ENCODE measurements around the gene GNAT1. TPM values are rescaled to one million over a fixed set of nuclear protein-coding genes. Genes with fewer than 3 reads are reported as not detected.

The GNAT1 gene
- total and polyA plus RNA-seq, 2 of the 13 experiments (the other 11 are each of a cell fraction or from before 2014, with no cell fraction given), result 0.15 TPM; not detected in 1

GRCh38 chr3:50156549-50157493, 34.6 kb upstream of the GNAT1 start:
- BruUV-seq (replicated peaks), result TSS peak; percentile 59
- Histone ChIP-seq H3K9me3 (ENCODE audit: low read length) (no peaks in the 10 kb centered on the region), H4K20me1 (ENCODE audit: insufficient read depth, low read length) (no peaks in the 10 kb centered on the region), H3K9ac (ENCODE audit: insufficient read depth, low read depth, low read length) (peak overlapping the region; percentile 71; the same call in 1 of the 2 replicates), H2AFZ (ENCODE audit: low read length) (no peak overlapping the region), H3K27me3 (ENCODE audit: control insufficient read depth in 1 of 2, insufficient read depth in 2 of 2, low read length in 2 of 2) (peaks cover 0 to 15% of the 10 kb centered on the region in 2 experiments; a peak in 2 of 5 replicates), H3K27ac (ENCODE audit: extremely low read length, insufficient read depth, low read length) (no peak overlapping the region), H3K4me1 (ENCODE audit: insufficient read depth, low read length) (peaks cover 58% of the 10 kb centered on the region), H3K4me3 (replicated peaks in 1 of 3; ENCODE audit: insufficient read depth in 1 of 3, low read depth in 2 of 3, low read length in 3 of 3) (peak overlapping the region; percentile 67 to 84 (median 81); a peak in 5 of 6 replicates), H3K4me2 (ENCODE audit: low read depth, low read length) (peak overlapping the region; percentile 91), H3K79me2 (ENCODE audit: insufficient read depth, low read length) (peaks cover 7% of the 10 kb centered on the region), H3K36me3 (replicated peaks in 1 of 2; ENCODE audit: control insufficient read depth in 1 of 2, insufficient read depth in 2 of 2, low read length in 2 of 2) (peaks cover 0 to 13% of the 10 kb centered on the region in 2 experiments; a peak in 1 of 5 replicates)
- TF ChIP-seq SAP130 (CRISPR knock-in tag; IDR thresholded peaks at IDR 0.05; ENCODE audit: low read depth) (no peak), PCBP1 (IDR thresholded peaks at IDR 0.05; ENCODE audit: borderline replicate concordance, low read depth, low read length) (0 out of 2 replicates have a peak, but pooled peaks have one; percentile 63)
- POLR2A ChIA-PET, result interaction anchor here (0.9 to 3.7 kb wide), 7 partner anchors 9 to 46 kb away, joined by 3 to 23 read pairs (median 5); no protein-coding TSS in a partner anchor
- CTCF ChIA-PET (ENCODE audit: low intra/inter-chr PET ratio, low total read pairs), result interaction anchor here (3.0 kb wide), 1 partner anchor 32 kb away, joined by 22 read pairs; no protein-coding TSS in a partner anchor
- WGBS (ENCODE audit: low lambda C conversion rate), result 80% methylated on average over 20 of the region's 20 CpGs
- intact Hi-C loops (cut with micrococcal nuclease; ENCODE audit: unreplicated experiment) (no loop called here), in situ Hi-C loops (cut with HindIII; ENCODE audit: extremely low pct_ligation_motif_present, low pct_unique_long_range_greater_than_20kb) (no loop called here)
- FAIRE-seq, result no peak
- DNase-seq (ENCODE audit: low spot score), result no peak
- ATAC-seq, result no peak

GRCh38 chr3:50157827-50158529, 33.4 kb upstream of the GNAT1 start:
- Histone ChIP-seq H3K36me3 (replicated peaks in 1 of 2; ENCODE audit: control insufficient read depth in 1 of 2, insufficient read depth in 2 of 2, low read length in 2 of 2) (peaks cover 0 to 13% of the 10 kb centered on the region in 2 experiments; a peak in 1 of 5 replicates), H3K4me3 (replicated peaks in 1 of 3; ENCODE audit: insufficient read depth in 1 of 3, low read depth in 2 of 3, low read length in 3 of 3) (no peak overlapping the region), H2AFZ (ENCODE audit: low read length) (no peak overlapping the region), H3K27ac (ENCODE audit: extremely low read length, insufficient read depth, low read length) (no peak overlapping the region), H3K79me2 (ENCODE audit: insufficient read depth, low read length) (peaks cover 7% of the 10 kb centered on the region), H3K9ac (ENCODE audit: insufficient read depth, low read depth, low read length) (no peak overlapping the region), H3K4me1 (ENCODE audit: insufficient read depth, low read length) (peaks cover 63% of the 10 kb centered on the region), H3K27me3 (ENCODE audit: control insufficient read depth in 1 of 2, insufficient read depth in 2 of 2, low read length in 2 of 2) (peaks cover 0 to 15% of the 10 kb centered on the region in 2 experiments; a peak in 2 of 5 replicates), H3K4me2 (ENCODE audit: low read depth, low read length) (no peak overlapping the region), H3K9me3 (ENCODE audit: low read length) (no peaks in the 10 kb centered on the region), H4K20me1 (ENCODE audit: insufficient read depth, low read length) (no peaks in the 10 kb centered on the region)
- in situ Hi-C loops (cut with HindIII; ENCODE audit: extremely low pct_ligation_motif_present, low pct_unique_long_range_greater_than_20kb), result no loop called here
- WGBS (ENCODE audit: low lambda C conversion rate), result 96% methylated on average over 9 of the region's 12 CpGs
- ChIA-PET CTCF (ENCODE audit: low intra/inter-chr PET ratio, low total read pairs) (no interaction called here), POLR2A (interaction anchor here (1.3 to 3.7 kb wide), 2 partner anchors 9 to 45 kb away, joined by 4 to 23 read pairs; no protein-coding TSS in a partner anchor)
- DNase-seq (ENCODE audit: low spot score) (no peak), FAIRE-seq (no peak), ATAC-seq (no peak)
- intact Hi-C loops (cut with micrococcal nuclease; ENCODE audit: unreplicated experiment), result no loop called here
- BruUV-seq (replicated peaks), result no TSS peak
- TF ChIP-seq HOXA7 (CRISPR knock-in tag; IDR thresholded peaks at IDR 0.05) (no peak), SNAPC2 (CRISPR knock-in tag; IDR thresholded peaks at IDR 0.05) (no peak), ZNF879 (CRISPR knock-in tag; IDR thresholded peaks at IDR 0.05) (no peak), UBTF (CRISPR knock-in tag; IDR thresholded peaks at IDR 0.05) (no peak), CEBPG (CRISPR knock-in tag; IDR thresholded peaks at IDR 0.05) (no peak), NR1H2 (CRISPR knock-in tag; IDR thresholded peaks at IDR 0.05; ENCODE audit: borderline replicate concordance, low read depth) (no peak), ZNF354B (CRISPR knock-in tag; IDR thresholded peaks at IDR 0.05) (no peak)

Data from HepG2 (cell line).